Astrocyte (in vitro differentiated cells and primary cell): ENCODE measurements around the gene GPR27.

ENCODE experiments used
- CTCF ChIP-seq: IDR thresholded peaks from 2 replicates; pipeline ENCODE4 v1.5.1; 2011; ENCODE audit warnings: low read depth, mild to moderate bottlenecking, inconsistent platforms, low read length, moderate library complexity; ENCODE audit not compliant: insufficient read depth
- EZH2 ChIP-seq: IDR thresholded peaks from 2 replicates; pipeline ENCODE4 v1.6.1; 2012; ENCODE audit warnings: mild to moderate bottlenecking, low read length, inconsistent platforms; ENCODE audit not compliant: insufficient read depth

GRCh38 chr3:71742621-71743020 lies 11.0 kb upstream of the GPR27 start:
- TF ChIP-seq CTCF (no peak), EZH2 (no peak)
